Endothelial cell of umbilical vein (primary cell): ENCODE measurements around the gene RNU6-9. TPM values are rescaled to one million over a fixed set of nuclear protein-coding genes. Genes with fewer than 3 reads are reported as not detected.

Experiments
- BruUV-seq: library from RNA; stranded (reverse); fragments of 400-500 nt; replicated peaks from 2 replicates; lab custom pipeline; 2021; lab: Mats Ljungman, UMichigan
- CTCF ChIA-PET: fragments of 300-600, 350-600 bp; sonication (Branson Sonifier 250); formaldehyde crosslinking; loops from one replicate; lab custom pipeline; 2021; ENCODE audit warnings: antibody characterized with exemption, inconsistent platforms; lab: Charles Lee
- POLR2A ChIA-PET: fragments of 300-600, 350-600 bp; sonication (Branson Sonifier 250); formaldehyde crosslinking; loops from one replicate; lab custom pipeline; 2021; ENCODE audit warnings: antibody characterized with exemption, inconsistent platforms; lab: Charles Lee
- DNase-seq: peaks from one replicate; pipeline ENCODE4 v3.0.0-alpha.2; 2011; ENCODE audit warnings: low read depth, low spot score
- FAIRE-seq: peaks from 2 replicates; lab custom pipeline; 2011; peaks lifted over from hg19 to GRCh38; lab: Jason Lieb, UNC
- H2AFZ ChIP-seq: 2 replicates; pipeline ENCODE4 v1.6.0; 2012; ENCODE audit warnings: low read depth, low read length, control low read depth, inconsistent platforms
- H3K27ac ChIP-seq: 2 replicates; pipeline ENCODE4 v1.5.1; 2011; ENCODE audit warnings: low read depth, mild to moderate bottlenecking, control low read depth, low read length, moderate library complexity; ENCODE audit not compliant: insufficient read depth
- H3K27me3 ChIP-seq, 2 experiments: 2 replicates each; pipeline versions ENCODE4 v1.6.0 to v1.6.1; 2011; ENCODE audit warnings: low read length in 2 of 2, mixed read lengths in 1 of 2; ENCODE audit not compliant: control insufficient read depth in 2 of 2, insufficient read depth in 2 of 2
- H3K36me3 ChIP-seq, 2 experiments: 2 replicates in 1 of 2; 3 replicates in 1 of 2; pipeline ENCODE4 v1.5.1; 2011; ENCODE audit warnings: low read length in 2 of 2, mild to moderate bottlenecking in 1 of 2, moderate library complexity in 1 of 2; ENCODE audit not compliant: control insufficient read depth in 2 of 2, insufficient read depth in 2 of 2; ENCODE audit errors: extremely low read depth in 1 of 2
- H3K4me1 ChIP-seq: 3 replicates; pipeline ENCODE4 v1.5.1; 2011; ENCODE audit warnings: mild to moderate bottlenecking, low read length; ENCODE audit not compliant: control insufficient read depth, insufficient read depth; ENCODE audit errors: extremely low read depth
- H3K4me2 ChIP-seq: 2 replicates; pipeline ENCODE4 v1.6.1; 2011; ENCODE audit warnings: low read length, control low read depth, mixed read lengths; ENCODE audit not compliant: insufficient read depth
- H3K4me3 ChIP-seq, 3 experiments: fragments of 200-600 bp in 1 of 3; sonication (generic), shearing (Covaris generic) in 1 of 3; replicated peaks in 1 of 3; 2 replicates each; pipeline ENCODE4 v1.5.1; 2011 to 2016; ENCODE audit warnings: control low read depth in 3 of 3, low read length in 3 of 3, mild to moderate bottlenecking in 2 of 3, inconsistent platforms in 1 of 3, low read depth in 1 of 3, moderate library complexity in 1 of 3; ENCODE audit not compliant: insufficient read depth in 1 of 3
- H3K79me2 ChIP-seq: 2 replicates; pipeline ENCODE4 v1.6.0; 2012; ENCODE audit warnings: low read length, inconsistent platforms; ENCODE audit not compliant: control insufficient read depth, insufficient read depth
- H3K9ac ChIP-seq: replicated peaks from 2 replicates; pipeline ENCODE3; 2011; ENCODE audit warnings: low read length, control low read depth; ENCODE audit not compliant: insufficient read depth; ENCODE audit errors: extremely low read depth
- H3K9me1 ChIP-seq: replicated peaks from 3 replicates; pipeline ENCODE4 v1.6.0; 2011; ENCODE audit warnings: mild to moderate bottlenecking, low read length; ENCODE audit not compliant: control insufficient read depth, insufficient read depth; ENCODE audit errors: extremely low read depth
- H3K9me3 ChIP-seq: replicated peaks from 2 replicates; pipeline ENCODE4 v1.5.1; 2012; ENCODE audit warnings: low read length, inconsistent platforms; ENCODE audit not compliant: control insufficient read depth, insufficient read depth
- H4K20me1 ChIP-seq: replicated peaks from 2 replicates; pipeline ENCODE3; 2011; ENCODE audit warnings: mild to moderate bottlenecking, low read length; ENCODE audit not compliant: control insufficient read depth, insufficient read depth; ENCODE audit errors: extremely low read depth
- CTCF ChIP-seq, 2 donors: IDR thresholded peaks; 1 replicate in 1 of 2; 2 replicates in 1 of 2; pipeline ENCODE4 v1.5.1; 2011; ENCODE audit warnings: low read length in 2 of 2, mild to moderate bottlenecking in 2 of 2, moderate library complexity in 2 of 2, control low read depth in 1 of 2, inconsistent platforms in 1 of 2, low read depth in 1 of 2; ENCODE audit not compliant: insufficient read depth in 1 of 2; ENCODE audit errors: extremely low read depth in 1 of 2
- EZH2 ChIP-seq: IDR thresholded peaks from 2 replicates; pipeline ENCODE4 v1.6.1; 2012; ENCODE audit warnings: borderline replicate concordance, low read depth, mild to moderate bottlenecking, moderate library complexity, low read length, inconsistent platforms; ENCODE audit not compliant: severe bottlenecking
- FOS ChIP-seq: IDR thresholded peaks from 2 replicates; pipeline ENCODE4 v1.6.1; 2011; ENCODE audit warnings: mild to moderate bottlenecking, low read length, moderate library complexity, borderline replicate concordance; ENCODE audit not compliant: insufficient read depth
- GATA2 ChIP-seq: IDR thresholded peaks from 2 replicates; pipeline ENCODE4 v1.7.0; 2011; ENCODE audit warnings: low read depth, mild to moderate bottlenecking, moderate library complexity, mixed read lengths, low read length; ENCODE audit not compliant: insufficient read length, insufficient read depth
- JUN ChIP-seq: IDR thresholded peaks from 2 replicates; pipeline ENCODE4 v1.6.1; 2011; ENCODE audit warnings: borderline replicate concordance, low read depth; ENCODE audit not compliant: insufficient read length, insufficient read depth
- MAX ChIP-seq: IDR thresholded peaks from 2 replicates; pipeline ENCODE4 v1.6.1; 2011; ENCODE audit not compliant: insufficient read depth, insufficient read length
- MYC ChIP-seq: IDR thresholded peaks from one replicate; pipeline ENCODE4 v1.6.1; 2011; ENCODE audit warnings: mild to moderate bottlenecking, low read depth, low read length
- POLR2A ChIP-seq: IDR thresholded peaks from 2 replicates; pipeline ENCODE4 v1.6.1; 2012; ENCODE audit warnings: low read depth, mild to moderate bottlenecking, control low read depth, low read length
- POLR2AphosphoS5 ChIP-seq: IDR thresholded peaks from 2 replicates; pipeline ENCODE4 v1.6.1; 2012; ENCODE audit warnings: low read depth, mild to moderate bottlenecking, control low read depth, low read length, moderate library complexity; ENCODE audit not compliant: insufficient read depth
- dilution Hi-C: fragments of 300-500 bp; cut with MboI; formaldehyde crosslinking; loops from one replicate; pipeline ENCODE4 v1.15.0; 2019; ENCODE audit warnings: low sequenced_read_pairs; ENCODE audit not compliant: extremely low pct_ligation_motif_present
- intact Hi-C: fragments of 100-400 bp; cut with micrococcal nuclease; formaldehyde crosslinking; loops from one replicate; pipeline ENCODE4 v1.10.0; 2022
- polyA plus RNA-seq, 4 experiments: library from polyadenylated mRNA; depleted of rRNA in 3 of 4; stranded (reverse) in 3 of 4; unstranded in 1 of 4; fragments of >200 nt; gene quantifications; 2 replicates each; pipeline versions ENCODE4 v1.2.1 to v1.2.3, GENCODE V29; 2011 to 2012; ENCODE audit warnings: missing spikeins in 1 of 4
- total RNA-seq: library from RNA; stranded (reverse); gene quantifications from 2 replicates; pipeline ENCODE4 v1.2.3, GENCODE V29; 2021

RNU6-9 gene
- total and polyA plus RNA-seq, 2 donors (not counting 3 experiments of a cell fraction or from before 2014, with no cell fraction given): not detected

- Histone ChIP-seq H3K79me2 (peaks cover 2% of the 10 kb centered on the region), H3K4me1 (peaks cover 19% of the 10 kb centered on the region), H2AFZ (no peak overlapping the region), H4K20me1 (no peaks in the 10 kb centered on the region), H3K4me2 (peak overlapping the region; percentile 24), H3K9me3 (no peaks in the 10 kb centered on the region), H3K9ac (no peak overlapping the region), H3K27me3 (no peaks in the 10 kb centered on the region), H3K36me3 (no peaks in the 10 kb centered on the region), H3K27ac (no peak overlapping the region), H3K4me3 (no peak overlapping the region), H3K9me1 (no peaks in the 10 kb centered on the region)
- ChIA-PET CTCF (no interaction called here), POLR2A (no interaction called here)
- dilution Hi-C loops (no loop called here), intact Hi-C loops (no loop called here)
- DNase-seq (no peak), FAIRE-seq (no peak)
- BruUV-seq: no TSS peak
- no peak for TF ChIP-seq JUN
- TF ChIP-seq FOS: no peak
- TF ChIP-seq MYC: no peak
- TF ChIP-seq MAX: no peak
- no peak for TF ChIP-seq CTCF (IDR thresholded peaks at IDR 0.05; ENCODE audit: extremely low read depth in 1 of 2, insufficient read depth in 1 of 2, low read depth in 1 of 2, low read length in 2 of 2)
- no peak for TF ChIP-seq GATA2
- TF ChIP-seq POLR2AphosphoS5: no peak
- TF ChIP-seq POLR2A: no peak
- TF ChIP-seq EZH2: no peak
These were observed 48.2 kb downstream of the RNU6-9 start for GRCh38 chr19:941292-942132.
